CD4-positive, alpha-beta T cell treated with Interferon alpha-2 for 1 hour (primary cell): ENCODE results near the gene PPCS.

Experiments used
- DNase-seq, 2 donors: peaks; one replicate each; pipeline ENCODE4 v3.0.0-alpha.2; 2020 to 2022

The PPCS gene

GRCh38 chr1:42456010-42456753 lies at the start of gene PPCS, which contains the start of gene ZMYND12:
PPCS (plus strand) TSS chr1:42456543; CDS start chr1:42456566, 23 bp downstream.
ZMYND12 (minus strand) TSS chr1:42456022; CDS start chr1:42455997, 25 bp downstream.
- peak; percentile 88 to 92 for DNase-seq

- no peak for DNase-seq
These were observed 41.5 kb upstream of the PPCS start for GRCh38 chr1:42414551-42415496.

DNA sequence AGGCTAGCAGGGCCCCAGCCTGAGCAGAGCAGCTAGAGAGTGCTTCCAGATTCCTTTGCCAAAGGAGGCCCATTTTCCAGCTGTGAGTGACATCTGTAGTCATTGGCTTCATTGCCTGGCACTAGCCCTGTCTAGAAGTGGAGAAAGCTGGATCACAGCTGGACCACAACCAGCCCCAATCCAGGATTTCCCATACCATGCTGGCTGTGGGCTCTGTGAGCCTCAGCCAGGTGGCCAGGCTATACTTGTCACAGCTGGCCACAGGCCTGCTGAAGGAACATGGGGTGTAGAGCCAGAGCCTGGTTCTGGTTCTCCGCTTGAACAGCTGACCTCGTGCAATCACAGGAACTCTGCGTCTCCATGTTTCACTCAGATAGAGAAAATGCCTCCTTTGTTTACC lies 39.2 kb upstream of the PPCS start:
- DNase-seq, result no peak

- no peak for DNase-seq
These were observed 37.8 kb upstream of the PPCS start for GRCh38 chr1:42418516-42418915.

DNA sequence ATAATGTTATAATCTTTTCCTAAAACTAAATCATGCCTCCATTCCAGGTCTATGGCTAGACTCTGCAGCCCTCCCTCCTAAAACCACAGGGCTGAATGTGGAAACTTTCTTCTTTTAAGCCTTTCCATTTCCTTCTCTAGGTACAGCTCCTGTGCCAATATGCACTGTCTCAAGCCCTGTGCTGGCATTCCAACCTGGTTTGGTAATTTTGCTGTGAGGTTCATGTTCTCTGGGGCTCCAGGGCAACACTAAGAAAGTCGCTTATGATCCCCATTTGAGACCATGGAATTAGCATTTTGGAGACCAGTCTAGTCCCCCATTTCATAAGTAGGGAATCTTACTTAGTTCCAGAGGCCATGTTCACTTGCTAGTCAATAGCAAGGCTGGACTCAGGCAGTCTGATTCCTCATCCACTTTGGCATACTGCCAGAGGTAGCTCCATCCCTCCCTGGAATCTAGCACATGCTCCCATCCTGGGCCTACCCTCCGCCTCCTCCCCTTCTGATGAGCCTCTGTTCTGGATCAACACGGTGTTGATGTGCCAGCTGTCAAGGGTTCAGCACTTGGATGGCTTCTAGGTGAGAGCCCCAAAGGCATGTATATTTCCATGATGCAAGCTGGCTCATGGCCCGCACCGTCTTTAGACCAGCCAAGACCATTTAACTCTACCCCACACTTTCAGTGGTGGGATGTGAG lies 37.1 kb upstream of the PPCS start:
- no peak for DNase-seq

- no peak for DNase-seq
These were observed 36.2 kb upstream of the PPCS start for GRCh38 chr1:42420121-42420520.

DNA sequence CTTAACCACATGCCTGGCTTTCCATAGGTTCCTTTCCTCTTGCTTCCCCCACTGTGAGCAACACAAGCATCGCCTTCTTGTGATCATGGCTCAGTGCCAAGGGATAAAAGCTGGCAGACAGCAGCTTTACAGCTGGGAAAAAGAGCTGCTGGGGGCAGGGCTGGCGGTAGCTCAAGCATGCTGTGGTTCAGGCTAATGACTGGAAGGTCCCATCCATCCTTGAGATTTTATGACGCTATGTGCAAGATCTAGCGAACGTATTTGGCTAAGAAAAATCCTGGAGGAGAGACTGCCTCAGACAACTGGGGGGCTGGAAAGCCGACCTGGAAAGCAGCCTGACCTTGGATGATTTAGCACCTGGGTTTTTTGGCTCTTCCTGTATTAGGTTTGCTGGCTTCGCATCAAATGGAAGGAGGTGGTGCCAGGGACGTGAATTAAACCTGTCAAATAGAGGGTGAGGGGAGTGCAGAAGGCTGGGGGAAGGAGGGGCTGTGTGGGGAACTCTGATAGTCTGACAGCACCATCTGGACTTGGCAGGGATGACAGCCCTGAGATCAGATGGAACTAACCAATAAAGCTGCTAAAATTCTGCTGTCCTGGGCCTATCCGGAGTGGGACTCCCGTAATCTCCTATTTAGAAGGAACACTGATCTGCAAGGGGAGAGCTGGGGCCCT lies 35.3 kb upstream of the PPCS start:
- no peak for DNase-seq

DNA sequence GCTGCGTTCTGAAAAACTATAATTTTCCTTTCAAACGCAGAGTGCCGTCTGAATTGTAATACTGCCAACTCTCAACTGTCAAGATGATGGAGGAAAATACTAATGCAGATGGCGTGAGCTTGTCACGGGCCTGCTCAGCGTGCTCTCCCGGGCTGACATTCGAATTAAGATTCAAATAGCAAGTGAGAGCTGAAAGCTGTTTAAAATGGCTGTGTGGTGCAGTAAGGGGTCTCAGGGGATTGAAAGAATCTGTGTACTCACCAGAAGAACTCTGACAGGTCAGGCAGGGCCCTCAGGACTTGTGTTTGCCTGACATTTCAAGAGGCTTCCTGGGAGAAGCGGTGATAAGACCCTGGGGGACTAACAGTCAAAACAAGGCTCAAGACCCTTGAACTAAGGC lies 33.6 kb upstream of the PPCS start:
- no peak for DNase-seq

GRCh38 chr1:42423681-42424080 lies 32.7 kb upstream of the PPCS start:
- no peak for DNase-seq

- DNase-seq, result no peak
These were observed 32.1 kb upstream of the PPCS start for GRCh38 chr1:42424201-42424600.

DNA sequence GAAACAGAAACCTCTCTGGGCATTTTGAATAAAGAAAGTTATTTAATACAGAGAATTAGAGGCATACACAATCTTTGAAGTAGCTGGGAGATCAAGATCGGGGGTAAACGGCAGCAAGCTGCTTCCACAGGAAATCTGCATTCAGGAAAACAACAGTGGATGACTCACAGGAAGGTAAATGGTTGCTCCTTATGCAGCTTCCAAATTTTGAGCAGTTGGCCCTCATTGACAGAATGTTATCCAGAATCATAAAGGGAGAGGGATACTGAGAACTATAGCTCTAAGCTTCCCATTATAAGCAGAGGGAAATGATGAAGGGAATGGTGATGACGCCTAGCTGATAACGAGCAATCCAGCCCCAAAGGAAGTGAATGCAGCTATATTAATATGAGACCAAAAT lies 29.1 kb upstream of the PPCS start:
- no peak for DNase-seq

DNA sequence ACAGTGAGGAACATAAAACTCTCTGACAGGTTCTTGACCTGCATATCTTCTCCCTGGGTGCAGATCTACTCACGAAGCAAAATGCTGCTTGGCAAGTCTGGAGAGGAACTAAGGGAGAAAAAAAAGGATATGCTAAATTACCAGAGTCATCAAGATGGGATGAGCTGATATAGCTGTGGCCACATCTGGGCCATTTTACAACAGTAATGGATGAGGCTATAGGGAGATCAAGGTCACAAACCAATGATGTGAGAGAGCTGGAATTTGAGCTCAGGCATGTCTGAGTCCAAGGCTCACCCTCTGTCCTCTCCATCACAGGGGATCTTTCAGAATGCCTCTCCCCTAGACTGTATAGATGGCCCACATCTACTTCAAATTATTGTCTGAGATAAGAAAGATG lies 26.7 kb upstream of the PPCS start:
- no peak for DNase-seq

DNA sequence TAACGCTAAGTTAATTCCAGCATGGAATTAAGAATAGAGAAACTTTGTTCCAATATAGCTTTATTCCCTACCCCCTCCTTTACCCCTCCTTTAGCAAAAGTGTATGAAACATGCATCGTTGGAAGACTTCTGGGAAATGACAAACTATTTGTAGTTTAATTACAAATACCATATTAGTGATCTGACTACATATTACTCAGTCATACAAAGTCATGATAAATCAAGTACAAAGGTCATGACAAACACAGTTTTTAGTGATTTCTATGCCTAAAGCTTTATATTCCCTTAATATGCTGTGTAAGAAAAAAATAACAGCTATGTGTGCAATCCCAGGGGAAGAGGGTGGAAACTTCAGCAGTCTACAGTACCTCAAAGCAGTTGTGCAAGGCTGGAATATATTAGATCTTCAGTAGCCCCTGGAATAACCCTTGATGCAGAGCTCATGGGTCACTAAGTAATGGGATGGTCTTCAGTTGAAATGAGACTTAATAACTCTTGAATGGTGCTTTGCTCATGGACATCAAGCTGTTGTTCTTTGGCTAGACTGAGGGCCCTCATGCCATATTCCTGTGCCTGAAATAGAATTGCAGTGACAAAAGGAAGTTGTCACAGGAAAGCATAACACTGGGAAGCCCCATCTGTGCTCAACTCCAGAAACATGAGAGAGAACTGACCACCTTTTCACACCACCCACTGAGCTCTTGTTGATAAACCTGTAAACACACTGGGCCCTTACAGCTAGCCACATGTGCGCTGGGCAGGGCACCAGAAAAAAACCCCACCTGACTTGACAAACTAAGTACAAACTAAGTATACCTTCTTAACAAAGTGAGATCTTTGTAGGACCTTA lies 25.8 kb upstream of the PPCS start:
- no peak for DNase-seq

DNA sequence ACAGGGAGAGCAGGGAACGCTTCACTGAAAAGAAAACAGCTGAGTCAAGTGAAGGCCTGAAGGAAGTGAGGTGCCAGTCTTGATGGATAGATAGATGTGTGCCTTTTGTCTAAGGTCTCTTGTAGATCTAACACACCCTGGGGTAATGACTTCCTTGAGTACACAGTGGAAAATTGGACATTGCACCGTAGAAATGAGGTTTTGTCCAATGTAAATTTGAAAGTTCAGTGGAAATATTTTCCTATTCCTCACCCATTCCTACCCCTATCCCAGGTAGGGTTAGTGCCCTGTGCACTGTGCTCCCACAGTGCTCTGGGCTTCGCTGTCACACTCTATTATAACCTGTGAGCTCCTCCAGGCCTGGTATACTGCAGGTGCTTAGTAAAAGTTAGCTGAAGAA lies 24.8 kb upstream of the PPCS start:
- no peak for DNase-seq

- DNase-seq, result no peak
These were observed 23.6 kb upstream of the PPCS start for GRCh38 chr1:42432714-42433113.

DNA sequence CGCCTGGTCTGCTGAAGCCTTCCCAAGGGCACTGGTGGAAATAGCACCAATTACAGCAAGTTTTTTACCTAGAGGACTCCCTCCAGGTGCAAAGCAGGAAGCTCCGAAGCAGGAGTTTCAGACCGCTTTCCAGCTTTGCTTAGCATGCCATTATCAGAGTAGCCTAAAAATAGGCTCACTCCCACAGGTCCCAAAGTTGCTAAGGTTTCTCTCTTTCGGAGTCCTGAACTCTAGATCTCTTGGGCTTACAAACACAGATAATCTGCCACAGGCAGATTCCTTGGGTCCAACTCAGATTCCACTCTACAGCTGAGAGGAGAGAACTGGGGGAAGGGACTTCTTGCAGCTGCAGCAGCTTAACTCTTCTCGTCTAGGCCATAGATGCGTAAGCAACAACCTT lies 23.0 kb upstream of the PPCS start:
- no peak for DNase-seq

DNA sequence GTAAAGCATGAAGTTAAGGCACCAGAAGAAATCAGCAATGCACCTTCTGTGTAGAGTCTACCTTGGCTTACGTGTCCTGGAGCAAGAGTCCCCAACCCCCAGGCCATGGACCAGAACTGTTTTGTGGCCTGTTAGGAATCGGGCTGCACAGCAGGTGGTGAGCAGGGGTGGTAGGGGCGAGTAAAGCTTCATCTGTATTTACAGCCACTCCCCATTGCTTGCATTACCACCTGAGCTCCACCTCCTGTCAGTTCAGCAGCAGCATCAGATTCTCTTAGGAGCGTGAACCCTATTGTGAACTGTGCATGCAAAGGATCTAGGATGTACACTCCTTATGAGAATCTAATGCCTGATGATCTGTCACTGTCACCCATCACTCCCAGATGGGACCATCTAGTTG lies 22.0 kb upstream of the PPCS start:
- no peak for DNase-seq

DNA sequence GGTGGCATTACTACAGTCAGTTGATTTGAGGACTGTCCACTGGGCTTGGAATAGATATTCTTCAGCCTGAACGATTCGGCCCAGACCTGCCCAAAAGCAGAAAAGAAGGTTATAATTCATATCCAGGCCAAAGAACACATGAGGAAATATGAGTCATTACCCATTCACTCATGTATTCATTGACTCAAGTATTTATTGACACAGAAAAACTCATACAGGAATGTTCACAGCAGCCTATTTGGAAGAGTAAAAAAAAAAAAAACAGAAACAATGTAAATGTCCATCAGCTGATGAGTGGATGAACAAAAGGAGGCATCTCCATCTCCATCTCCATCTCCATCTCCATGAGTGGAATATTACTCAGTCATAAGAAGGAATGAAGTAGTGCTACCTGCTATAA lies 16.4 kb upstream of the PPCS start:
- DNase-seq, result no peak

GRCh38 chr1:42442662-42443061 lies 13.7 kb upstream of the PPCS start:
- no peak for DNase-seq

DNA sequence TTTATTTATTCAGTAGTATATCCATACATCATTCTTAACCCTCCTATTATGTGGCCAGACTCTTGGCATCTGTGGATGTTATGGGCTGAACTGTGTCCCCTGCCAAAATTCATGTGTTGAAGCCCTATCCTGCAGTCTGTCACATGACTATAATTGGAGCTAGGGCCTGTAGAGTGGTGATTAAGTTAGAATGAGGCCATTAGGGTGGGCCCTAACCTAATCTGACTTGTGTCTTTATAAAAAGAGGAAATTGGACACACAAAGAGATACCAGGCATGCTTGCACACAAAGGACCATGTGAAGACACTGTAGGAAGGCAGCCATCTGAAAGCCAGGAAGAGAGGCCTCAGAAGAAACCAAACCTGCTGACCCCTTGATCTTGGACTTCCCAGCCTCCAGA lies 7.1 kb upstream of the PPCS start:
- DNase-seq, result no peak

DNA sequence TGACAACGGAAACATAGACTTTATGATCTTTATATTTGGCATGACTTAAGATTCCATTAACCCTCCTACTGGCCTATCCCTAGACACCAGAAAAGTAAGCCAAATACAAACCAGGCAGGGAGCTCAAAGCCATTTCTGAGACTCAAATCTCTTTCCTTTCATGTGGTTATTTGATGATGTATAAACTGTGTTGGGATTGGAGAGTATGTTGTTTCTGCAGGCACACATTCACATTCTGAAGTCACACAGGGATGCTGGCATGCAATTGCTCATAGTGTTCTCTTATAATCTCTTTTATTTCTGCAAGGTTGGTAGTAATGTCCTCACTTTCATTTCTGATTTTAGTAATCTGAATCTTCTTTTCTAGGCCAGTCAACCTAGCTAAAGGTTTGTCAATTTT lies 6.3 kb upstream of the PPCS start:
- DNase-seq, result no peak

DNA sequence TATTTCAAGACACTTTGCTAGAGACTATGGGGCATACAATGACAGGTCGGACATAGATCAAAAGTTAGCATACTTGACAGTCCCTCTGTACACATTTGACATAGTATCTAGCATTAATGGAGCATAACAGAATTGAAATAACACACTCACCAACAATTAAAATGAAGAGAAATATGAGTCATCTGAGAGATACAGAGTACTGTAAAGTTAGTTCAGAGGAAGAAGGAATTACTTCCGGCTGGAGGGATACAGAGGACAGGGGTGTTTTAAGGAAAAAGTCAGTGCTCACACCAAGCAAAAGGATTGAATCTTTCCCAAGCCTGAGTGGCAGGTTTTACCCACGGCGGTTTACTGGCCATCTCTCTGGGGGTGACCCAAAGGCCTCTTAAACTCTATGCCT lies 3.0 kb upstream of the PPCS start:
- no peak for DNase-seq
